Stimulated activated CD8-positive, alpha-beta memory T cell treated with anti-CD3 and anti-CD28 coated beads, Interleukin-12 subunit alpha, Interleukin-12 subunit beta, amount 100 ng/mL, for 24 hours (primary cell): ENCODE data around the gene MAP3K5.
"Not testable (repeated sequence)": the region's sequence is repeated elsewhere in the genome, so short reads cannot be mapped to it uniquely, and the experiment has no call there.

Source experiments
- DNase-seq: peaks from one replicate; pipeline ENCODE4 v3.0.0-alpha.2; 2020; ENCODE audit errors: extremely low read depth

MAP3K5 gene

DNA sequence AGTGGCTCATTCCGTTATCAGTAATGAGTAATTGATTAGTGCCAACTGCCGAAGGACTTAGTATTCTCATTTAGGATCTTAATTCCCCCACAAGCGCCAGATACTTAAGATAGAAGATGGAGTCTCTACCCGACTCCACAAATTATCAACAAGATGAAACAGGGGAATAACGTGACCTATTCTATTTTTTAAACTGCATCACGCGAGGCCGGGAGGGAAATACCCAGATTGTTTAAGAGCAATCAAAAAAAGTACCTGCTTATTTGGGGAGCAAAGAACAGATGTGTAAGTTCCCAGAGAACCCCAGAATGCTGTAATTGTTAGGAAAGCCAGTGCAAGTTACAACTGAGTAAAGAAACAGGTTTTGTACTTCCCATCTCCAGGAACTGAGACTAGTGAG is 1.1 kb upstream of the MAP3K5 start:
- no peak for DNase-seq

DNA sequence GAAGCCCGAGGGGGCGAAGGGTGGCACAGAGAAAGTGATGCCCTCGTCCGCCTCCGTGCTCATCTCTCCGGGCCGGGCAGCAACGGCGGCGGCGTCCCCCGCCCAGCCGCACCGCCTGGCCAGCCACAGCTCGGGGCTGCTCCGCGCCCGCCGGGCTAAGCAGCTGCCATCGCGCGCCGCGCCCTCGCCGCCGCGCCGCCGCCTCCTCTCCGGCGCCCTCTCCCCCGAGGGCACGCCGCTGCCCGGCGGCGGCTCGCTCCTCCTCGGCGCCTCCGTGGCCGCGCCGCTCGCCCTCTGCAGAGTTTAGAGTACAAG is 225 bp downstream of the MAP3K5 start:
- DNase-seq = no peak

DNA sequence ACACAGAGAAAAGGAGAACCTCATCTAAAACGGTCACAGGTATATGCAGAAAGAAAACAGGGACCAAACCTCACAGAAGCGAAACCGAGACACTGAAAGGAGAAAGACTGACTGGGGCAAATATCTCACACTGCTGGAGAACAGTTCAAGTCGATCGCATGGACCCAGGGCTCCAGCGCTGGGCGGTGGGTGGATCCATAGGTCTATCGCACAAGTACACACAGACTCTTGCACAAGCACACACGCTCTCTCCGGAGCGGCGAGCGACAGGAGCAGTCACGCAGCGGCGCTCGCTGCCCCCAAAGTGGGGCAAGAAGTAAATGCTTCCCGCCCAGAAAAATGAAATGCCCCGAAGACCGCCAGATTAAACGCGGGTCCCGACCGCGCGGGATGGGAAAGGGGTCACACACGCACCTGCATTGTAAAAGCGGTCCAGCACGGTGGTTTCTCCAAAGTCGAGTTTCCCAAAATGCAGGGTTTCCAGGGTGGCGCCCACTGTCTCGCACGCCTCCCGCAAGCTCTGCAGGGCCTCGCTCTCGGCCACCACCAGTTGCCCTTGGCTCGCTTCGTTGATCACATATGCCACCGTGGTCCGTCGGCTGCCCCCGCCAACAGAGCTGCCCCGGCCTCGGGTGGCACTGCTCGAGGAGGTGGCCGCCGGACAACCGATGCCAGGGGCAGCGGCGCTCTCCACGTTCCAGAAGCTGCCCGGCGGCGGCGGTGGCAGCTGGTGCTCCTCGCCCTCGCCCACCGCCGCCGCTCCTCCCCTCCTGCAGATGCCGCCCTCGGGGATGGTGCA is 782 bp downstream of the MAP3K5 start:
- DNase-seq = no peak

DNA sequence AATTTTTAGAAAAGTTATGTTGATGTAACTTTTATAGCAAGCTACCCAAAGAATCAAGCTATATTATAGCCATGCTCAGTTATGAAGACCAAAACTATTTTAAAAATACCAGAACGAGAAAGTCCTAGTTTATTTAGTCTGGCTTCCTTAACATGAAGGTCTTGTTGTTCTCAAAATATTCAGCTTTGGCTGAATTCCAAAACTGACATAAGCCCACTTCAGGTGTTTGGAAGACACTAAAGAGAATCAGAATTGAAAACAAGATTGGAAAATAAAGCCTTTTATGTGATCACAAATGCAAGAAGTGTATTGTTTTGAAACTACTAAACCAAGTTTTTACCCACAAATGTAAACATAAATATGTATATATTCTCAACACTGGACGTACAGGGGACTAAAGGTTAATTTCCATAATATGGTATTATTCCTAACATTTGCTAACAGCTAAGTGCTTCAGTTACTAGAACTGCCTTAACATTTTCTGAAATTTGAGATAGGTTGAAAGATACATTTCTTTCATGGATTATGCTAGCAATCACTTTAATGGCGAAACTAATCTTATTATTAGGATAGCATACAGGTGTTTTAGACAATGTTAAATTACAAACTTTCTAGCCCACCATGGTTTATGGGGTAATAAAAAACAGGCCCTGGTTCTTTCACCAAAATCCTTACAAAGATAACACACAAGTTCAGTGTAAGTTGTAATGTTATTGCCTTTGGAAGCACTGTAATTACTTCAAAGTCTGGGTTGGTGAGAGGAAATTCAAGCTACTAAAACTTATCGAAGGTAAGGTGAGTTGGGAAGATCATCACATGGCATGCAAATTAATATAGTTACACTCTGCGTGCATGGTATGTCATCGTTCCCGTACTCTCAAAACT is 1.6 kb downstream of the MAP3K5 start:
- DNase-seq = no peak

DNA sequence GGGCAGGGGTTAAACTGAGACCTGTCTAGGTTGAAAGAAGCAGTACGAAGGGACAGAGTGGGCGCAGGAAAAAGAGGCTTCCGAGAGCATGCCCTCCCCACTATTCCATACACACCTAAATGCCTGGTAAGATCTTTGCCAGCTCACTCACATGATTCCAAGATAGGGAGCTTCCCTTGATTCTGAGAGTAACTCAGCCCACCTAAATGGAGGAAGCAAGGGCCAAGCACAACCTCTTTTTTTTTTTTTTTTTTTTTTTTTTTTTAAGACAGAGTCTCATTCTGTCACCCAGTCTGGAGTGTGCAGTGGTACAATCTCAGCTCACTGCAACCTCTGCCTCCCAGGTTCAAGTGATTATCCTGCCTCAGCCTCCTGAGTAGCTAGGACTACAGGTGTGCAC is 2.8 kb downstream of the MAP3K5 start:
- DNase-seq = not testable (repeated sequence)

DNA sequence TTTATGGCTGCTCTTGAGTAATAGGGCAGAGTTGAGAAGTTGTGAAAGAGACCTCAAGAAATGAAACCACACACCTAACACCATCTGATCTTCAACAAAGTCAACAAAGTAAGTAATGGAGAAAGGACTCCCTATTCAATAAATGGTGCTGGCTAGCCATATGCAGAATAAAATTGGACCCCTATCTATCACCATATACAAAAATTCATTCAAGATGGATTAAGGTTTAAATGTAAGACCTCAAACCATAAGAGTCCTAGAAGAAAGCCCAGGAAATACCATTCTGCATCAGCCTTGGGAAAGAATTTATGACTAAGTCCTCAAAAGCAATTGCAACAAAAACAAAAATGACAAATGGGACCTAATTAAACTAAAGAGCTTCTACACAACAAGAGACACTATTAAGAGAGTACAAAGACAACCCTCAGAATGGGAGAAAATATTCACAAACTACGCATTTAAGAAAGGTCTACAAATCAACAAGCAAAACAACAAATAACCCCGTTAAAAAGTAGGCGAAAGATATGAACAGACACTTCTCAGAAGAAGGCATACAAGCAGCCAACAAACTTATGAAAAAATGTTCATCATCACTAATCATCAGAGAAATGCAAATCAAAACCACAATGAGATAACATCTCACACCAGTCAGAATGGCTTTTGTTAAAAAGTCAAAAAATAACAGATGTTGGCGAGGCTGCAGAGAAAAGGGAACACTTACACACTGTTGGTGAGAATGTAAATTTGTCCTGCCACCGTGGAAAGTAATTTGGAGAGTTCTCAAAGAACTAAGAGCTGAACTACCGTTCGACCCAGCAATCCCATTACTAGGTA is 4.0 kb downstream of the MAP3K5 start:
- no peak for DNase-seq

DNA sequence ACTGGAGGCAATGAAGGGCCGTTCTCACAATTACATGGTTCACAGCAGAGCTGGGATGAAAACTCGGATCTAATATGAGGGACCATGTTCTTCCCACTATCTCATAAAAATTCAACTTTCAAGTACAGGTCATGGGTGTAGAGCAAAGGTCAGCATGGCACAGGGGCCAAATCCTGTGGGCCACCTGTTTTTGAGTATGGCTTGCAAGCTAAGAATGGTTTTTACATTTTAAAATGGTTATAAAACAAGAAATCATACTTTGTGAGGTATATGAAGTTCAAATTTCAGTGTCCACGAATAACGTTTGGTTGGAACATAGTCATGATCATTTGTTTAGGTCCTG is 4.6 kb downstream of the MAP3K5 start:
- DNase-seq = no peak

DNA sequence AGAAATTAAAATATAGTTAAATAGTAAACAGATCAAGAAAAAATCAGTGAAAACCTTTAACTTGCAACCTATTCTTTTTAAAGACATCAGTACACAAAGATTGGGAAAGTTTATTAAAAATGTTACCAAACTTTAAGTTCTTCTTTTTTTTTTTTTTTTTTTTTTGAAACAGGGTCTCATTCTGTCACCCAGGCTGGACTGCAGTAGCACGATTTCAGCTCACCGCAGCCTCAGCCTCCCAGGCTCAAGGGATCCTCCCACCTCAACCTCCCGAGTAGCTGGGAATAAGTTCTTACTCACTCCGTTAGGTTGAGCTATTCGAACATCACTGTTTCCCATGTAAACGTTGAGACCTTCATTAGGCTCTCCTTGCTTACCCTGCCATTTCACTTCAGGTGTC is 5.6 kb downstream of the MAP3K5 start:
- DNase-seq = no peak

DNA sequence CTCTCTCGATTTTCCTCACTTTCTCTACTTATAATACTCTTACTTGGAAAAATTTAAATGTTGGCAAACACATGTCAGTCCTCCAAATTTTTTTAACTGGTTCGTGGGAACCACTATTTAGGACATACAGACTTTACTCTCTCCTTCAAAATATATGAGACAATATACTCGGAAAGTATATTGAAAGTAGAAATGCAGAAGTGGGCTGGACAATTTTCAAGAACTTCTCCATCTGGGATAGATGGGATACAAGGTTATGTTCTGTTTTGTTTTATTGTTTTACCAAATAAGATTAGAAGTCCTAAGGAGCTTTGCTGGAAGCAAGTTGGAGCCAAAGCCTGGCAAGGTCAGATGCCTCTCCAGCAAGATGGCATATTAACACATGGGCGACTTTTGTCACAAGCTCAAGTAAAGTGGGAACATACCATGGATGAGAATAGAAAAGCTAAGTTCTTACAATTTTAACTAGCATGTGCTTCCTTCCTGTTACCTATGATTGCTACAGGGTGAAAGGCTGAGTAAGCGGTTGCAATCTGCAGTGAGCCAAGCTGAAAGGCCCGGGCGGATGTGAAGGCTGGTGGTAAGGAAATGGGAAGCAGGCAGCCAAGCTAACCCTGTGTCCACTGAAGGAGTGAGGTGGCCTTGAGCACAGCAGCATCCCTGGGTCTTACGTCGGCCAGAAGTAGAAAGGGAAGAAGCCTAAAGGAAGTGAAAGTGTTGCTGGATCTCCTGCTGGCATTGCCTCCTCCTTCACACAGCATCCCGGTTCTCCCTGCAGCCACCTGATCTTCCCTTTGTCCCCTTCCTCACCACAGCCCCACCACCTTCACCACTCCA is 7.1 kb downstream of the MAP3K5 start:
- no peak for DNase-seq

DNA sequence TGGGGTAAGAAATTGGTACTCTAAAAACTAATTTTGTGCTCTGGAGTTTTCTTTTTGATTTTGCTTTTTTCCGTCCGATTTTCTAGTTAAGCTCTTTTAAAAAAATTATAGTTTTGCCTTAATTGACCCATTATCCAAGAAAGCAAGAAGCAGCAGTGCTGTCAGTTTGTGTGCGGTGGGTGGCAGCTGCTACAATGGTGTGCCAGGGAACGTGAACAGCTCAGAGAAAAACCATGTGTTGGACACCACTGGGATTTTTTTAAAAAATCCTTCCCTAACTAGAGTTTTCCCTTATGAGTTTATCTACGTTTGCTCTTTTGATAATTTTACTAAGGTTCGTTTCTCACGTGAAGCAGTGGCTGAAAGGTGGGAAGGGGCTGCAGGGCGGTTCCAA is 8.0 kb downstream of the MAP3K5 start:
- DNase-seq = no peak

DNA sequence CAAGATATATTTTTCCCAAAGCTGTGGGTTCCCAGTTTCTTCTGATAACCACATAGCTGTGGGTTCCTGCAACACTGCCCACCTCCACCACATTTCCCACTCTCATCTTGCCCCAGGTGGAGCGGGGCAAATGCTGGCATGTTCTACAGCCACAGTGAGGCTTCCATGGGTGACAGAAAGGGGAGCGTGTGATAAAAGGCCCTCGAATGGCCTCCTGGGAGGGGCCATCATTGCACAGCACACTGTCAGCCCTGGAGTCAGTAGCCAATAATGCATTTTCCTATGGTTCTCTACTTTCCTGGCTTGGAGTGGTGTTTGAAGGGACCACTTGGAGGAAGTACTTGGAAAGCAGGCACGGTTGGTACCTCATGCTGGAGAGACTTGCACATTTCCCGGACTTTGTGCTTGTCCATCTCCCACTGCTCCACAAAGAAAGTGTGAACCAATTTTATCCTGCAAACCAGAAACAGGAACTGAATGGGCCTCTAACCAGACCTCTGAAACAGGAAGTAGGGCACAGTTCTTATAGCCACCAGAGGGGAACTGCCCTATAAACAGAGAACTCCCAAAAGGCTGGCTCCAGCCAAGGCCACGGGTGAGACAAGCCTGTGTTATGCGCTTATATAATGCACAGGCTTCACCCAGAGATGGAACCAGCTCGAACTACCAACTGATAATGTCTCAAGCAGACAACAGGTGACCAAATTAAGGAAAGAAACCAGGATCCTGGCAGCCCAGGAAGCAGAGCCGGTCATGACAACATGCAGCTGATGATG is 8.6 kb downstream of the MAP3K5 start:
- DNase-seq = no peak

DNA sequence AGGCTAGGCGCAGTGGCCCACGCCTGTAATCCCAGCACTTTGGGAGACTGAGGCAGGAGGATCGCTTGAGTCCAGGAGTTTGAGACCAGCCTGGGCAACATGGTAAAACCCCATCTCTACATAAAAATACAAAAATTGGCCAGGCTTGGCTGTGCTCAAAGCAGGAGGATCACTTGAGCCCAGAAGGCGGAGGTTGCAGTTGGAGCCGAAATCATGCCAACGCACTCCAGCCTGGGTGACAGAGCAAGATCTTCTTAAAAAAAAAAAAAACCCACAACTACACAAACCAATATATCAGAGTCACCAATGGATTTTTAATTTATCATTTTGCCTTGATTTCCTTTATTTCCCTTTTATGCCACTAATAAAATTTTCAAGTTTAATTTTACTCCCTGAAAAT is 9.3 kb downstream of the MAP3K5 start:
- DNase-seq = no peak

DNA sequence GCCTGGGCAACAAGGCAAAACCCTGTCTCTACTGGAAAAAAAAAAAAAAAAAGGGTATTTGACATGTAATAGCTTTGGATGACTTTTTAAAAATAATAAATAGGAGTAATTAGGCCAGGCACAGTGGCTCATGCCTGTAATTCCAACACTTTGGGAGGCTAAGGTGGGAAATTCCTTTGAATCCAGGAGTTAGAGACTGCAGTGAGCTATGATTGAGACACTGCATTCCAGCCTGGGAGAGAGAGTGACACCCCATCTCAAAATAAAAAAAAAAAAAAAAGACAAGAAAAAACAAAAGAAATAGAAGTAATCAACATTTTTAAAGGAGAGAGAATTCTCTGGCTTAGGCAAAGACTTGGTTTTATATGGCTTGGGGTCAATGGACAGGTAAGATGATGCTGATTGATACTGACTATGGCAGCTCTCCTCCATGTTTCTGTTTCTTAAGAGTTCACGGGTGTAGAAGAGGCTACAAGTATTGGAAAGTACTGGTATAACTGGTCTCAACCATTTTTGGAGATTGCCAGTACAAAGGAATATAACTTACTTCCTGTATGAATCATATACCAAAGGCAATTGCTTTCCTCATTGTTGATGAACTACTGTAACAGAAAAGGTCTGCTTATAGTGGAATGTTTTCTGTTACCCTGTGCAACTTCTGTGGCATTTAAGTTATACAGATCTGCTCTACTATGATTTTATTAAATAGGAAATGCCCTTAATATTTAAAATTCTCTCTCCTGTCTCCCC is 10.1 kb downstream of the MAP3K5 start:
- no peak for DNase-seq

DNA sequence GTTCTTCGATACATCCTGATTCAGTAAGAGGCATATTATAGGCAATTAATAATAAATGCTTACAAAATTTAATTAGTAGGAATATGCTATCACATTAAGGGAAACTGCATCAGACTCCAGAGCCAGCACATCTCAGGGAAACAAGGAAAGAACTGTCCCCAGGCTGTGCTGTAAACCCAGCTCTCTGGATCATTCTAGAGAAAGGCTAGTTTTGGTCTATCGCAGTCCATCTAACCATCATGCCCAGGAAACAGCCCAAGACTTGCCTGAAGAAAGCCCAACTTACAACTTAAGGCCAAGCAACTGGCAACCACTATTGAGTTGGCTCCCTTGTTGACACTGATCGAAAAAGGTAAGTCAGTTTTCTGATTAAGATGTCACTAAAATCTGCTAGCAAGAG is 11.3 kb downstream of the MAP3K5 start:
- no peak for DNase-seq

DNA sequence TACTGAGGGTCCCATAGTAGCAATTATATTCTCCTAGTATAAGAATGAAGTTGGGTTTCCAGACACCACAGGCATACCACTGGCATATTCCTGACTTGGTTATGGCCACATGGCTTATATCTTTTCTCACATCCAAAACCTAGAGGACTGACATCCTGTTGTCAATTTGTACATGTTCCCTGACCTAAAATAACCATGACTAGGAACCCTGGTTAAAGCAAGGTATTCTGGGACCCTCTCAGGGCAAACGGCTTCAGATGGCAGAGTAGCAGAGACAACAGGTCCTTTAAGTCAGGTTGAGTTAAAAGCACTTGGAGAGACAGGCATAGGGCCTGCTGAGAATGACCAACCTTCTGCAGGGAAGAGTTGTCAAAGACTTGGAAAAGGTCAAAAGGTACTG is 12.6 kb downstream of the MAP3K5 start:
- no peak for DNase-seq

DNA sequence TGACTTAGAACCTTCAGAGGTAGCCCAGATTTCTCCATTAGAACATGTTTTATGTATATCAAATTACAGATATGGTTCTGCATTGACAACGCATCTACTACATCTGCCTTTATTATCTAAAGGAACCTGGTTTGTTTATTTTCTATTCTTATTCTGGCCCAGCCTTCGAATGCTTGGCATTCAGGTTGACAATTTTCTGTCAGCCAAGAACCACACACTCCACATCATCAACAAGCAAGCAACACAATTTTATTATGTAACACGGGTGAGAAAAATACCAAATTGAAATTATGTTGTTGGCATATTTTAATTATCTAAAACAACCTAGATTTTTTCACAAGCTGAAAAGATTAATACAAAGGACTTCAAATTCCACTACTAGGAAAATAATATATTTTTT is 14.6 kb downstream of the MAP3K5 start:
- DNase-seq = no peak

DNA sequence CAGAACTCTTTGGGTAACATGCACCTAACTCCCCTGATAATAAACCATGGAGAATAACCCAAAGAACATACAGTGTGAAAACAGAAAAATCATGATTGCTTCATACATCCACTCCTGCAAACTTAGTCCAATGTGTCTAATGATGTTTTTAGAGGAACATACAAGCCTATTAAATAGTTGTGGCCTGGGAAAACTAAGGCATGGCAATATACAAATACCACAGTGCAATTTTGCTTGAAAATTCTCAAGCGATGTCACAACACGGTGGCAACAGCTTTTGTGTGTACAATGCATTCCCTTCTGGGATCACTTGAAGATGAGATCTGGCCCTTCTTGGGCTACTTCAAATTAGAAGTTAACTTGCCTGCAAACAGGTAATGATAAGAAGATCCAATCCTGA is 16.7 kb downstream of the MAP3K5 start:
- DNase-seq = no peak

DNA sequence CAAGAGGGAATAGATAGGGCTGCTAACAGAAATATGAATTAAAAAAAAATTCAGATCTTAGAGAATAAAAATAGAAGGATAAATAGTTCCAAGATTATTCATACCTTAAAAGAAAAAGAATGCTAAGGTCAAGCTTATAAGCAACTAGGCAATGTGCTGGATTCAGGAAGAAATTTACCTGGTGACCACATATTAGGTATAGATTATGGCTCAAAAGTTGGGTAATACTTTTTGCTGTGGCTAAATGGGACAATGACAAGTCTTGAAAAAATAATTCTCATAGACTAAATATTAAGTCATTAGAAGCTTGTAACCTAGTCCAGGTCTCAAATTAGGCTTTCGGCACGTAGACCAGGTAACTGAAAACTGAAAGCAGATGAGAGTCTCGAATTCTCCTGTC is 17.2 kb downstream of the MAP3K5 start:
- DNase-seq = no peak

DNA sequence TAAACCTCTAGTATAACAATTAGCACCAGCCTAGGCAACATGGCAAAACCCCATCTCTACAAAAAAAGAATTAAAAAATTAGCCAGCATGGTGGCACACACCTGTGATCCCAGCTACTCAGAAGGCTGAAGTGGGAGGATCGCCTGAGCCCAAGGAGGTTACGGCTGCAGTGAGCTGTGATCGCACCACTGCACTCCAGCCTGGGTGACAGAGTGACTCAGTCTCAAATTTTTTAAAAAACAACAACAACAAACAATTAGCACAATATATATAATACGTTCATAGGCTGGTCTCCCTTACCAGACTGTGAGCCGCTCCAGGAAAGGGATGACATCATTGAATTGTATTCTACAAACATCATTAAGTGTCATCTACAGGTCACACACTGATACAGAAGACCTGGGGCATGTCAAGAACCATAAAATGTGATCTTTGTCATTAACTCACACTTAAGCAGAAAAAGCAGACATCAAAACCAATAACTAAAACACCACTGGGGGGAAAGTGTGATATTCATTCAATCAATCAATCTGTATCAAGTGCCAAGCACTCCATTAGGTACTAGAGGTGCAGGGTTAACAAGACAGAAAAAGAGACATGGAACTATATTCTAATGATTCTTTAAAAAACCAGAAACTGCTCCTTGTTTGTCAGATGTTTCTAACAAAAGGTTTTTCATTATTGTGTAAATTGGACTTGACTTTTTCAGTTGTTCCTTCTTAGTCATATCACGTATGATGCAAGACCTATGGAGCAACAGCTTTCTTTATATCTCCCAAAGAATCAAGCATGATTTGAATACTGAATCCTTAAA is 17.8 kb downstream of the MAP3K5 start:
- no peak for DNase-seq
